HCT116 (cell line): Measurements from ENCODE around the gene CEP70. TPM values are rescaled to one million over a fixed set of nuclear protein-coding genes. Genes with fewer than 3 reads are reported as not detected.
"Not testable (repeated sequence)": the region's sequence is repeated elsewhere in the genome, so short reads cannot be mapped to it uniquely, and the experiment has no call there.

Experiments used
- ATAC-seq: fragments of 200-7000 bp; cut with Tn5 transposase; 2 replicates; pipeline ENCODE4 v1.9.1; 2020; ENCODE audit warnings: mild to moderate bottlenecking, moderate library complexity
- BruUV-seq: library from RNA; stranded (reverse); fragments of 400-500 nt; replicated peaks from 2 replicates; lab custom pipeline; 2021; lab: Mats Ljungman, UMichigan
- CTCF ChIA-PET: fragments of 300-600 bp; sonication (Branson Sonifier 250); formaldehyde crosslinking; loops from one replicate; lab custom pipeline; 2021; ENCODE audit warnings: antibody characterized with exemption; lab: Charles Lee
- POLR2A ChIA-PET: fragments of 300-600, 350-600 bp; sonication (Branson Sonifier 250); formaldehyde crosslinking; loops from one replicate; lab custom pipeline; 2021; ENCODE audit warnings: antibody characterized with exemption; lab: Charles Lee
- RAD21 ChIA-PET, 2 experiments: fragments of 300-600 bp; sonication (Branson Sonifier 250); formaldehyde crosslinking; loops; one replicate each; lab custom pipeline; 2023; ENCODE audit warnings: low total read pairs in 2 of 2; ENCODE audit not compliant: uncharacterized antibody in 2 of 2, unreplicated experiment in 2 of 2, low non-redundant PET in 1 of 2; lab: Charles Lee
- DNase-seq: peaks from one replicate; pipeline ENCODE4 v3.0.0-alpha.2; 2010; ENCODE audit warnings: low read depth, low spot score
- H2AFZ ChIP-seq: fragments of 200-600 bp; shearing (Covaris generic), sonication (generic); 2 replicates; pipeline ENCODE4 v1.6.1; 2017; ENCODE audit warnings: low read depth, mixed run types, mixed read lengths, antibody characterized with exemption, low read length; ENCODE audit not compliant: poor library complexity, severe bottlenecking
- H3K27ac ChIP-seq: 2 replicates; pipeline ENCODE4 v1.5.1; 2012; ENCODE audit warnings: low read depth, low read length
- H3K27me3 ChIP-seq: fragments of 200-600 bp; sonication (generic); 2 replicates; pipeline ENCODE4 v1.6.1; 2016; ENCODE audit warnings: mixed run types, low read length, mixed read lengths; ENCODE audit not compliant: insufficient read depth
- H3K36me3 ChIP-seq, 2 experiments: fragments of 200-500 bp in 1 of 2; fragments of 200-600 bp in 1 of 2; sonication (Bioruptor generic) in 1 of 2; sonication (generic) in 1 of 2; 2 replicates each; pipeline versions ENCODE4 v1.5.1 to v1.6.1; 2014 to 2016; ENCODE audit warnings: low read length in 2 of 2, inconsistent platforms in 1 of 2, mixed read lengths in 1 of 2, mixed run types in 1 of 2; ENCODE audit not compliant: insufficient read depth in 2 of 2, control insufficient read depth in 1 of 2
- H3K4me1 ChIP-seq, 2 experiments: fragments of 200-600 bp in 1 of 2; sonication (generic) in 1 of 2; 2 replicates each; pipeline versions ENCODE4 v1.5.1 to v1.6.1; 2012 to 2017; ENCODE audit warnings: low read length in 2 of 2, inconsistent platforms in 1 of 2, mild to moderate bottlenecking in 1 of 2, mixed read lengths in 1 of 2, mixed run types in 1 of 2, moderate library complexity in 1 of 2; ENCODE audit not compliant: insufficient read depth in 2 of 2, control insufficient read depth in 1 of 2
- H3K4me2 ChIP-seq: fragments of 200-600 bp; sonication (generic); 2 replicates; pipeline ENCODE4 v1.6.1; 2017; ENCODE audit warnings: mixed run types, low read length, mixed read lengths
- H3K4me3 ChIP-seq, 2 experiments: fragments of 200-600 bp in 1 of 2; sonication (generic) in 1 of 2; replicated peaks in 1 of 2; 2 replicates each; pipeline ENCODE4 v1.5.1; 2011 to 2016; ENCODE audit warnings: low read length in 2 of 2, control low read depth in 1 of 2, low read depth in 1 of 2, mild to moderate bottlenecking in 1 of 2, mixed read lengths in 1 of 2, mixed run types in 1 of 2
- H3K79me2 ChIP-seq: fragments of 200-600 bp; sonication (generic); 2 replicates; pipeline ENCODE4 v1.6.1; 2017; ENCODE audit warnings: mild to moderate bottlenecking, mixed run types, low read length, moderate library complexity, mixed read lengths; ENCODE audit not compliant: insufficient read depth
- H3K9ac ChIP-seq: fragments of 200-600 bp; sonication (generic); 2 replicates; pipeline ENCODE4 v1.6.1; 2016; ENCODE audit warnings: low read length, mixed read lengths
- H3K9me2 ChIP-seq: fragments of 200-600 bp; sonication (generic), shearing (Covaris generic); 2 replicates; pipeline ENCODE4 v1.6.1; 2017; ENCODE audit warnings: mixed run types, mild to moderate bottlenecking, moderate library complexity; ENCODE audit not compliant: insufficient read depth
- H3K9me3 ChIP-seq, 2 experiments: fragments of 200-500 bp in 1 of 2; fragments of 200-600 bp in 1 of 2; sonication (Bioruptor generic) in 1 of 2; sonication (generic) in 1 of 2; 2 replicates each; pipeline ENCODE4 v1.6.1; 2014 to 2017; ENCODE audit warnings: low read length in 2 of 2, mixed read lengths in 2 of 2, inconsistent platforms in 1 of 2, low read depth in 1 of 2, mild to moderate bottlenecking in 1 of 2, mixed run types in 1 of 2, moderate library complexity in 1 of 2; ENCODE audit not compliant: control insufficient read depth in 1 of 2, insufficient read depth in 1 of 2
- H4K20me1 ChIP-seq: fragments of 200-600 bp; sonication (generic), shearing (Covaris generic); 2 replicates; pipeline ENCODE4 v1.6.1; 2017; ENCODE audit warnings: mixed run types, mild to moderate bottlenecking, moderate library complexity; ENCODE audit not compliant: insufficient read depth
- CEBPB ChIP-seq: IDR thresholded peaks from 2 replicates; pipeline ENCODE4 v1.6.1; 2012; ENCODE audit warnings: low read depth
- ELF1 ChIP-seq: IDR thresholded peaks from 2 replicates; pipeline ENCODE4 v1.6.1; 2012; ENCODE audit warnings: low read depth, borderline replicate concordance
- EZH2 ChIP-seq: fragments of 200-600 bp; sonication (generic); IDR thresholded peaks from 2 replicates; pipeline ENCODE4 v1.6.1; 2017; ENCODE audit warnings: antibody characterized with exemption, mixed run types
- EZH2phosphoT487 ChIP-seq: fragments of 200-600 bp; IDR thresholded peaks from 2 replicates; pipeline ENCODE4 v1.6.1; 2018; ENCODE audit warnings: antibody characterized with exemption, borderline replicate concordance
- JUND ChIP-seq: IDR thresholded peaks from 2 replicates; pipeline ENCODE4 v1.6.1; 2012
- RAD21 ChIP-seq: IDR thresholded peaks from 2 replicates; pipeline ENCODE4 v1.6.1; 2012; ENCODE audit warnings: low read depth, mild to moderate bottlenecking
- SP1 ChIP-seq: IDR thresholded peaks from 2 replicates; pipeline ENCODE4 v1.6.1; 2012; ENCODE audit warnings: low read depth
- TCF7L2 ChIP-seq: IDR thresholded peaks from 2 replicates; pipeline ENCODE4 v1.7.0; 2011; ENCODE audit warnings: borderline replicate concordance, inconsistent platforms; ENCODE audit not compliant: insufficient read depth, insufficient read length; ENCODE audit errors: extremely low read depth
- ZNF274 ChIP-seq: fragments of 200-500 bp; sonication (Bioruptor generic); IDR thresholded peaks from 2 replicates; pipeline ENCODE4 v1.6.1; 2014; ENCODE audit warnings: mild to moderate bottlenecking, low read depth, low read length, inconsistent platforms
- intact Hi-C: fragments of 100-400 bp; cut with micrococcal nuclease; formaldehyde crosslinking; loops from 2 replicates; pipeline ENCODE4 v1.10.0; 2022
- total RNA-seq: library from RNA; stranded (reverse); gene quantifications from one replicate; pipeline ENCODE4 v1.2.1, GENCODE V29; 2021; ENCODE audit not compliant: unreplicated experiment
- TF ChIP-seq, protein P1 (sequence below): IDR thresholded peaks from 2 replicates; pipeline ENCODE4 v1.6.1; 2012
- TF ChIP-seq, protein P2 (sequence below), 3 experiments: fragments of 200-600 bp in 1 of 3; sonication (generic) in 1 of 3; IDR thresholded peaks in 2 of 3; conservative IDR thresholded peaks in 1 of 3; 2 replicates each; pipeline ENCODE4 v1.5.1; 2012 to 2017; ENCODE audit warnings: low read depth in 2 of 3, low read length in 2 of 3, antibody characterized with exemption in 1 of 3, borderline replicate concordance in 1 of 3, control low read depth in 1 of 3, mild to moderate bottlenecking in 1 of 3, mixed read lengths in 1 of 3, mixed run types in 1 of 3, moderate library complexity in 1 of 3; ENCODE audit not compliant: insufficient read depth in 1 of 3

The CEP70 gene
- total RNA-seq, 1 experiment from 2014 or later, result 38.7 TPM

DNA sequence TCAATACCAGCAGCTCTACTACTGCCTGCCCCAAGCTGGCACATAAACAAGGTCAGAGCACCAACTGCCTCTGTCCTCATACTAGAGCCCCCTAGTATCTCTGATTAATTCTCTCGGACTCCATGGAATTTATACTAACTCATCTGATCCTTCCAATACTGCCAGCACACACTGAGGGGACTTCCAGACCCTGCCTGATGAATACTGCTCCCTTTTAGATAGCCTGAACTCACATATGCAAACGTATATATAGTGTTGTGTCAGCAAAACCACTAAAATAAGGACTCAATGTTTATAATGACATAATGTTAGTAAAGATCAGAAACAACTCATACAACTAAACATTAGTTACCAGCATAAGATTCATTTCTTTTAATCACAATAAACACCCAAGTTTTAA lies 25.0 kb downstream of the CEP70 start:
- ChIA-PET CTCF (interaction anchor here (1.3 kb wide), 1 partner anchor 354 kb away, joined by 3 read pairs; no protein-coding TSS in a partner anchor), RAD21 (no interaction called here), POLR2A (no interaction called here)
- H2AFZ ChIP-seq, result no peak overlapping the region
- no peak overlapping the region for H3K4me3 ChIP-seq
- H4K20me1 ChIP-seq, result no peaks in the 10 kb centered on the region
- H3K9ac ChIP-seq, result no peak overlapping the region
- H3K9me3 ChIP-seq, result 0 out of 4 replicates have a peak, but pooled peaks cover 0 to 8% of the 10 kb centered on the region in 2 experiments
- no peak for DNase-seq
- H3K4me1 ChIP-seq, result no peaks in the 10 kb centered on the region
- no TSS peak for BruUV-seq
- no peak overlapping the region for H3K4me2 ChIP-seq
- no peaks in the 10 kb centered on the region for H3K9me2 ChIP-seq
- 0 out of 2 replicates have a peak, but pooled peaks cover 3% of the 10 kb centered on the region for H3K79me2 ChIP-seq
- peaks cover 5 to 12% of the 10 kb centered on the region in 2 experiments; a peak in 3 of 4 replicates for H3K36me3 ChIP-seq
- TF ChIP-seq CEBPB, result no peak
- TF ChIP-seq ZNF274, result no peak
- TF ChIP-seq SP1, result no peak
- TF ChIP-seq EZH2phosphoT487, result no peak
- no peak for TF ChIP-seq ELF1
- TF ChIP-seq, protein P1, sequence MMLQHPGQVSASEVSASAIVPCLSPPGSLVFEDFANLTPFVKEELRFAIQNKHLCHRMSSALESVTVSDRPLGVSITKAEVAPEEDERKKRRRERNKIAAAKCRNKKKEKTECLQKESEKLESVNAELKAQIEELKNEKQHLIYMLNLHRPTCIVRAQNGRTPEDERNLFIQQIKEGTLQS, result no peak
- TF ChIP-seq JUND, result no peak
- TF ChIP-seq EZH2, result no peak
- no peak overlapping the region for H3K27ac ChIP-seq
- ATAC-seq, result no peak
- intact Hi-C loops, result no loop called here
- H3K27me3 ChIP-seq, result no peaks in the 10 kb centered on the region

DNA sequence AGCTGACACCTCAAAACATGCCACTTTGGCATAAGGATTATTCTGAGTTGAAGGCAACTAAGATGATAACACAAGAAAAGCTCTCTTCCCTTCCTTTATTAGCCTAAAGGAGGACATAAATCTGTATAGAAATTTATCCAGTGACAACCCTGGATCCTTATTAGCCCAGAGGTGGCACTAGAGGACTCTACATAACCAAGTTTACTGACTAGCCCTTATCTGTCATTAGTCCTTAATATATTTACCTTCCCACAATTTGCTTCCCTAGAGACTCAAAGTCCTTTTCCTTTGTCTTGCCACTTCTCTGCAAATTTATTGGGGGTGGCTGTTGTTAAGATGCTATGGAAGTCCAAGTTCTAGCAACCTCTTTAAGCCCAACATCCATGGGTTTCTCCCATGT lies 26.7 kb downstream of the CEP70 start:
- TF ChIP-seq RAD21 (peak; percentile 25; the same call in 1 of the 2 replicates), TCF7L2 (no peak)
- TF ChIP-seq, protein P2, sequence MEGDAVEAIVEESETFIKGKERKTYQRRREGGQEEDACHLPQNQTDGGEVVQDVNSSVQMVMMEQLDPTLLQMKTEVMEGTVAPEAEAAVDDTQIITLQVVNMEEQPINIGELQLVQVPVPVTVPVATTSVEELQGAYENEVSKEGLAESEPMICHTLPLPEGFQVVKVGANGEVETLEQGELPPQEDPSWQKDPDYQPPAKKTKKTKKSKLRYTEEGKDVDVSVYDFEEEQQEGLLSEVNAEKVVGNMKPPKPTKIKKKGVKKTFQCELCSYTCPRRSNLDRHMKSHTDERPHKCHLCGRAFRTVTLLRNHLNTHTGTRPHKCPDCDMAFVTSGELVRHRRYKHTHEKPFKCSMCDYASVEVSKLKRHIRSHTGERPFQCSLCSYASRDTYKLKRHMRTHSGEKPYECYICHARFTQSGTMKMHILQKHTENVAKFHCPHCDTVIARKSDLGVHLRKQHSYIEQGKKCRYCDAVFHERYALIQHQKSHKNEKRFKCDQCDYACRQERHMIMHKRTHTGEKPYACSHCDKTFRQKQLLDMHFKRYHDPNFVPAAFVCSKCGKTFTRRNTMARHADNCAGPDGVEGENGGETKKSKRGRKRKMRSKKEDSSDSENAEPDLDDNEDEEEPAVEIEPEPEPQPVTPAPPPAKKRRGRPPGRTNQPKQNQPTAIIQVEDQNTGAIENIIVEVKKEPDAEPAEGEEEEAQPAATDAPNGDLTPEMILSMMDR (IDR thresholded peaks at IDR 0.05 in 2 of 3, conservative IDR thresholded peaks at IDR 0.05 in 1 of 3; ENCODE audit: borderline replicate concordance in 1 of 3, insufficient read depth in 1 of 3, low read depth in 2 of 3, low read length in 2 of 3), result peak in 2 of 3 experiments; percentile 5 to 17; a peak in 1 of 6 replicates
- TF ChIP-seq, all 23 proteins: peak for 2
- H3K9me3 ChIP-seq, result no peaks in the 10 kb centered on the region
- H3K4me3 ChIP-seq, result no peak overlapping the region
- no TSS peak for BruUV-seq
- POLR2A ChIA-PET, result no interaction called here
- CTCF ChIA-PET, result interaction anchor here (1.0 to 1.7 kb wide), 3 partner anchors 27 to 349 kb away, joined by 3 to 6 read pairs (median 4); partner anchors contain the start of gene CEP70
- H3K4me1 ChIP-seq, result no peaks in the 10 kb centered on the region
- DNase-seq (no peak), ATAC-seq (peak; percentile 61)
- H3K9me2 ChIP-seq, result no peaks in the 10 kb centered on the region
- no peak overlapping the region for H3K27ac ChIP-seq
- 0 out of 2 replicates have a peak, but pooled peaks cover 3% of the 10 kb centered on the region for H3K79me2 ChIP-seq
- no peaks in the 10 kb centered on the region for H4K20me1 ChIP-seq
- RAD21 ChIA-PET, result no interaction called here
- peaks cover under 1 to 5% of the 10 kb centered on the region in 2 experiments; a peak in 2 of 4 replicates for H3K36me3 ChIP-seq
- no peaks in the 10 kb centered on the region for H3K27me3 ChIP-seq
- intact Hi-C loops, result no loop called here
- H3K9ac ChIP-seq, result no peak overlapping the region
- H3K4me2 ChIP-seq, result no peak overlapping the region
- no peak overlapping the region for H2AFZ ChIP-seq

DNA sequence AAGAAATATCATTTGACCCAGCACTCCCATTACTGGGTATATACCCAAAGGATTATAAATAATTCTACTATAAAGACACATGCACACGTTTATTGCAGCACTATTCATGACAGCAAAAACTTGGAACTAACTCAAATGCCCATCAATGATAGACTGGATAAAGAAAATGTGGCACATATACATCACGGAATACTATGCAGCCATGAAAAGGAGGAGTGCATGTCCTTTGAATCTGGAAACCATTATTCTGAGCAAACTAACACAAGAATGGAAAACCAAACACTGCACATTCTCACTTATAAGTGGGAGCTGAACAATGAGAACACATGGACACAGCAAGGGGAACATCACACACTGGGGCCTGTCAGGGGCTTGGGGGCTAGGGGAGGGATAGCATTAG lies 27.8 kb downstream of the CEP70 start:
- H3K27ac ChIP-seq, DNase-seq, H3K9ac ChIP-seq, intact Hi-C loops, H3K9me3 ChIP-seq, H3K9me2 ChIP-seq, H3K4me2 ChIP-seq, RAD21 ChIA-PET, H4K20me1 ChIP-seq, H3K79me2 ChIP-seq, ATAC-seq, H3K36me3 ChIP-seq, H3K27me3 ChIP-seq, H3K4me3 ChIP-seq, CTCF ChIA-PET, POLR2A ChIA-PET, BruUV-seq, H3K4me1 ChIP-seq, H2AFZ ChIP-seq: not testable (repeated sequence)
